ENCODE measurements around the gene SCARF2. TPM values are rescaled to one million over a fixed set of nuclear protein-coding genes. Genes with fewer than 3 reads are reported as not detected.

The SCARF2 gene
- total and polyA plus RNA-seq, 8 donors: 0.89 to 42.9 (median 3.9) TPM

GRCh38 chr22:20424568-20424931 is 13.1 kb downstream of the SCARF2 start:
- Histone ChIP-seq H3K4me3 (no peak overlapping the region), H3K27me3 (peaks cover 0 to 59% (median 33%) of the 10 kb centered on the region in 3 donors), H3K27ac (peak overlapping the region in 3 of 5 donors; percentile 8 to 47 (median 13)), H3K4me1 (peaks cover 33 to 50% (median 42%) of the 10 kb centered on the region in 4 donors), H3K36me3 (peaks cover 0 to 34% (median 23%) of the 10 kb centered on the region in 4 donors), H3K9me3 (no peaks in the 10 kb centered on the region)
- no peak for DNase-seq
- TF ChIP-seq POLR2AphosphoS5 (IDR thresholded peaks at IDR 0.05): no peak
- TF ChIP-seq POLR2A (IDR thresholded peaks at IDR 0.05): no peak
- TF ChIP-seq EP300 (IDR thresholded peaks at IDR 0.05): no peak
- TF ChIP-seq CTCF (IDR thresholded peaks at IDR 0.05): no peak
- WGBS, 5 donors: 56 to 85% (median 80%) methylated on average over 7 to 15 of the region's 15 CpGs
- intact Hi-C loops (cut with DNase I; ENCODE audit: low total_unique reads): loop anchor here (5.0 kb wide), 2 partner anchors 33 to 73 kb away; partner anchors contain the start of gene KLHL22

GRCh38 chr22:20423906-20424551 is 13.6 kb downstream of the SCARF2 start:
- no peak for TF ChIP-seq POLR2A (IDR thresholded peaks at IDR 0.05)
- TF ChIP-seq EP300 (IDR thresholded peaks at IDR 0.05): no peak
- no peak for TF ChIP-seq POLR2AphosphoS5 (IDR thresholded peaks at IDR 0.05)
- TF ChIP-seq CTCF (IDR thresholded peaks at IDR 0.05): no peak
- H3K4me1 ChIP-seq: peaks cover 28 to 45% (median 36%) of the 10 kb centered on the region in 4 donors
- H3K27me3 ChIP-seq: peaks cover 0 to 55% (median 32%) of the 10 kb centered on the region in 3 donors
- no peak overlapping the region for H3K4me3 ChIP-seq
- peak in 1 of 2 donors; percentile 71 for DNase-seq
- peak overlapping the region in 3 of 5 donors; percentile 8 to 47 (median 13) for H3K27ac ChIP-seq
- peaks cover 0 to 29% (median 17%) of the 10 kb centered on the region in 4 donors for H3K36me3 ChIP-seq
- intact Hi-C loops (cut with DNase I; ENCODE audit: low total_unique reads): loop anchor here (5.0 kb wide), 2 partner anchors 33 to 73 kb away; partner anchors contain the start of gene KLHL22
- WGBS, 5 donors: 37 to 49% (median 46%) methylated on average over 21 to 31 of the region's 31 CpGs
- no peaks in the 10 kb centered on the region for H3K9me3 ChIP-seq

GRCh38 chr22:20423008-20423905 is 14.4 kb downstream of the SCARF2 start:
- Histone ChIP-seq H3K36me3 (peaks cover 0 to 23% (median 10%) of the 10 kb centered on the region in 4 donors), H3K27ac (peak overlapping the region in 3 of 5 donors; percentile 8 to 47 (median 13)), H3K27me3 (peaks cover 0 to 47% (median 32%) of the 10 kb centered on the region in 3 donors), H3K4me1 (peaks cover 27 to 46% (median 35%) of the 10 kb centered on the region in 4 donors), H3K4me3 (no peak overlapping the region), H3K9me3 (no peaks in the 10 kb centered on the region)
- 42 to 65% (median 48%) methylated on average over 14 to 20 of the region's 20 CpGs for WGBS, 5 donors
- intact Hi-C loops (cut with DNase I; ENCODE audit: low total_unique reads): loop anchor here (5.0 kb wide), 2 partner anchors 34 to 74 kb away; partner anchors contain the start of gene KLHL22
- TF ChIP-seq POLR2AphosphoS5 (IDR thresholded peaks at IDR 0.05) (no peak), POLR2A (IDR thresholded peaks at IDR 0.05) (no peak), CTCF (IDR thresholded peaks at IDR 0.05) (no peak), EP300 (IDR thresholded peaks at IDR 0.05) (no peak)
- peak; percentile 61 to 78 for DNase-seq

Measured in stomach (tissue), 9 donors.